GM23338 (cell line): ENCODE data around the gene UNC79. TPM values are rescaled to one million over a fixed set of nuclear protein-coding genes. Genes with fewer than 3 reads are reported as not detected.

Experiments
- ATAC-seq: fragments of 200-7000 bp; cut with Tn5 transposase; 3 replicates; pipeline ENCODE4 v1.9.1; 2020
- DNase-seq: peaks from one replicate; pipeline ENCODE4 v3.0.0-alpha.2; 2015; ENCODE audit warnings: low spot score
- H2AFZ ChIP-seq: fragments of 200-600 bp; sonication (generic); 2 replicates; pipeline ENCODE4 v1.8.0; 2016; ENCODE audit warnings: antibody characterized with exemption, mild to moderate bottlenecking, moderate library complexity
- H3F3A ChIP-seq: fragments of 200-600 bp; sonication (generic); replicated peaks from 2 replicates; pipeline ENCODE4 v1.8.0; 2017; ENCODE audit warnings: antibody characterized with exemption, mixed run types, low read depth
- H3K27ac ChIP-seq: fragments of 200-600 bp; sonication (generic); 2 replicates; pipeline ENCODE4 v1.6.1; 2016; ENCODE audit warnings: low read depth
- H3K27me3 ChIP-seq: fragments of 200-600 bp; sonication (generic); 2 replicates; pipeline ENCODE4 v1.8.0; 2016; ENCODE audit warnings: mild to moderate bottlenecking, mixed run types, moderate library complexity; ENCODE audit not compliant: insufficient read depth
- H3K36me3 ChIP-seq: fragments of 200-600 bp; sonication (generic); 2 replicates; pipeline ENCODE4 v1.8.0; 2016; ENCODE audit warnings: mild to moderate bottlenecking; ENCODE audit not compliant: insufficient read depth
- H3K4me1 ChIP-seq: fragments of 200-600 bp; sonication (generic); 2 replicates; pipeline ENCODE4 v1.8.0; 2016; ENCODE audit warnings: mild to moderate bottlenecking, moderate library complexity; ENCODE audit not compliant: insufficient read depth
- H3K4me2 ChIP-seq: fragments of 200-600 bp; sonication (generic); 2 replicates; pipeline ENCODE4 v1.7.1; 2017; ENCODE audit warnings: mixed run types
- H3K4me3 ChIP-seq: fragments of 200-600 bp; sonication (generic); 2 replicates; pipeline ENCODE4 v1.6.1; 2016; ENCODE audit warnings: mixed run types
- H3K79me2 ChIP-seq: fragments of 200-600 bp; sonication (generic); replicated peaks from 2 replicates; pipeline ENCODE4 v1.8.0; 2017; ENCODE audit warnings: mild to moderate bottlenecking; ENCODE audit not compliant: insufficient read depth
- H3K9me2 ChIP-seq: fragments of 200-600 bp; sonication (generic); 2 replicates; pipeline ENCODE4 v1.8.0; 2017; ENCODE audit not compliant: insufficient read depth
- H4K20me1 ChIP-seq: fragments of 200-600 bp; sonication (generic); replicated peaks from 2 replicates; pipeline ENCODE4 v1.8.0; 2017; ENCODE audit warnings: mild to moderate bottlenecking; ENCODE audit not compliant: insufficient read depth
- H3K27ac Mint-ChIP-seq: 2 replicates; pipeline ENCODE4 v1.8.0; 2020; ENCODE audit warnings: inconsistent platforms, mild to moderate bottlenecking, moderate library complexity, mixed read lengths
- H3K27me3 Mint-ChIP-seq: 3 replicates; pipeline ENCODE4 v1.8.0; 2022; ENCODE audit warnings: low read depth, mild to moderate bottlenecking, moderate library complexity, mixed read lengths, inconsistent platforms; ENCODE audit not compliant: insufficient read depth, poor library complexity
- H3K36me3 Mint-ChIP-seq: 3 replicates; pipeline ENCODE4 v1.8.0; 2021; ENCODE audit warnings: low read depth, mild to moderate bottlenecking, inconsistent platforms, moderate library complexity, mixed read lengths
- H3K4me1 Mint-ChIP-seq: 3 replicates; pipeline ENCODE4 v1.8.0; 2020; ENCODE audit warnings: mild to moderate bottlenecking, inconsistent platforms, mixed read lengths
- H3K4me3 Mint-ChIP-seq: 3 replicates; pipeline ENCODE4 v1.8.0; 2021; ENCODE audit warnings: moderate library complexity, mild to moderate bottlenecking, inconsistent platforms, mixed read lengths
- H3K9me3 Mint-ChIP-seq: 3 replicates; pipeline ENCODE4 v1.8.0; 2020; ENCODE audit warnings: moderate library complexity, mild to moderate bottlenecking, inconsistent platforms, mixed read lengths
- CREB1 ChIP-seq: fragments of 250-450 bp; sonication (Bioruptor Pico); IDR thresholded peaks from 2 replicates; pipeline ENCODE4 v1.5.0; 2020; ENCODE audit warnings: low read depth, mild to moderate bottlenecking, moderate library complexity
- ETS1 ChIP-seq: IDR thresholded peaks from 2 replicates; pipeline ENCODE4 v1.6.1; 2016; ENCODE audit warnings: antibody characterized with exemption
- EZH2 ChIP-seq: fragments of 200-600 bp; sonication (generic); IDR thresholded peaks from one replicate; pipeline ENCODE4 v1.8.0; 2017; ENCODE audit warnings: antibody characterized with exemption, mild to moderate bottlenecking, low read depth; ENCODE audit not compliant: unreplicated experiment
- EZH2phosphoT487 ChIP-seq: fragments of 200-600 bp; sonication (generic); IDR thresholded peaks from one replicate; pipeline ENCODE4 v1.8.1; 2018; ENCODE audit warnings: antibody characterized with exemption; ENCODE audit not compliant: unreplicated experiment
- JUNB ChIP-seq: IDR thresholded peaks from one replicate; pipeline ENCODE4 v1.6.1; 2016; ENCODE audit warnings: antibody characterized with exemption; ENCODE audit not compliant: unreplicated experiment
- NANOG ChIP-seq: IDR thresholded peaks from 2 replicates; pipeline ENCODE4 v1.6.1; 2016; ENCODE audit warnings: antibody characterized with exemption, borderline replicate concordance
- POLR2AphosphoS5 ChIP-seq: IDR thresholded peaks from 2 replicates; pipeline ENCODE4 v1.6.1; 2016; ENCODE audit warnings: antibody characterized with exemption, low read depth
- STAT1 ChIP-seq: IDR thresholded peaks from one replicate; pipeline ENCODE4 v1.6.1; 2016; ENCODE audit warnings: antibody characterized with exemption; ENCODE audit not compliant: unreplicated experiment
- ZNF114 ChIP-seq: fragments of 250-450 bp; sonication (Bioruptor Pico); IDR thresholded peaks from 2 replicates; pipeline ENCODE4 v1.5.0; 2020; ENCODE audit warnings: mild to moderate bottlenecking, moderate library complexity
- ZNF331 ChIP-seq: fragments of 250-450 bp; sonication (Bioruptor Pico); IDR thresholded peaks from 2 replicates; pipeline ENCODE4 v1.5.0; 2020; ENCODE audit warnings: low read depth, mild to moderate bottlenecking, moderate library complexity
- polyA plus RNA-seq: library from polyadenylated mRNA; unstranded; fragments of >200 nt; fragmentation: Nextera tagmentation; extraction: Ambion mirVana; gene quantifications from 2 replicates; pipeline ENCODE4 v1.2.1, GENCODE V29; 2016
- total RNA-seq: library from RNA; depleted of rRNA; stranded (reverse); fragments of >200 nt; shearing (Covaris generic); gene quantifications from 2 replicates; pipeline ENCODE4 v1.2.3, GENCODE V29; 2014
- TF ChIP-seq, protein P1 (sequence below): IDR thresholded peaks from one replicate; pipeline ENCODE4 v1.6.1; 2018; ENCODE audit warnings: antibody characterized with exemption; ENCODE audit not compliant: unreplicated experiment
- TF ChIP-seq, protein P2 (sequence below), 2 experiments: fragments of 200-600 bp in 1 of 2; sonication (generic) in 1 of 2; conservative IDR thresholded peaks; 2 replicates each; pipeline versions ENCODE4 v1.5.1 to v1.6.1; 2016 to 2017; ENCODE audit warnings: antibody characterized with exemption in 2 of 2, low read depth in 2 of 2, mild to moderate bottlenecking in 2 of 2, moderate library complexity in 1 of 2
- TF ChIP-seq, protein P3 (sequence below): fragments of 250-450 bp; sonication (Bioruptor Pico); IDR thresholded peaks from 2 replicates; pipeline ENCODE4 v1.5.0; 2020; ENCODE audit warnings: mild to moderate bottlenecking, moderate library complexity

The UNC79 gene
- total and polyA plus RNA-seq, 2 experiments from 2014 or later = 1.8 to 3.6 TPM

- no peaks in the 10 kb centered on the region for H3K36me3 Mint-ChIP-seq
- no peaks in the 10 kb centered on the region for H3K36me3 ChIP-seq
- no peaks in the 10 kb centered on the region for H3F3A ChIP-seq
- no peak overlapping the region for H3K4me2 ChIP-seq
- H3K9me2 ChIP-seq = no peaks in the 10 kb centered on the region
- no peaks in the 10 kb centered on the region for H3K9me3 Mint-ChIP-seq
- no peak for TF ChIP-seq STAT1
- TF ChIP-seq ZNF331 = no peak
- TF ChIP-seq, protein P1, sequence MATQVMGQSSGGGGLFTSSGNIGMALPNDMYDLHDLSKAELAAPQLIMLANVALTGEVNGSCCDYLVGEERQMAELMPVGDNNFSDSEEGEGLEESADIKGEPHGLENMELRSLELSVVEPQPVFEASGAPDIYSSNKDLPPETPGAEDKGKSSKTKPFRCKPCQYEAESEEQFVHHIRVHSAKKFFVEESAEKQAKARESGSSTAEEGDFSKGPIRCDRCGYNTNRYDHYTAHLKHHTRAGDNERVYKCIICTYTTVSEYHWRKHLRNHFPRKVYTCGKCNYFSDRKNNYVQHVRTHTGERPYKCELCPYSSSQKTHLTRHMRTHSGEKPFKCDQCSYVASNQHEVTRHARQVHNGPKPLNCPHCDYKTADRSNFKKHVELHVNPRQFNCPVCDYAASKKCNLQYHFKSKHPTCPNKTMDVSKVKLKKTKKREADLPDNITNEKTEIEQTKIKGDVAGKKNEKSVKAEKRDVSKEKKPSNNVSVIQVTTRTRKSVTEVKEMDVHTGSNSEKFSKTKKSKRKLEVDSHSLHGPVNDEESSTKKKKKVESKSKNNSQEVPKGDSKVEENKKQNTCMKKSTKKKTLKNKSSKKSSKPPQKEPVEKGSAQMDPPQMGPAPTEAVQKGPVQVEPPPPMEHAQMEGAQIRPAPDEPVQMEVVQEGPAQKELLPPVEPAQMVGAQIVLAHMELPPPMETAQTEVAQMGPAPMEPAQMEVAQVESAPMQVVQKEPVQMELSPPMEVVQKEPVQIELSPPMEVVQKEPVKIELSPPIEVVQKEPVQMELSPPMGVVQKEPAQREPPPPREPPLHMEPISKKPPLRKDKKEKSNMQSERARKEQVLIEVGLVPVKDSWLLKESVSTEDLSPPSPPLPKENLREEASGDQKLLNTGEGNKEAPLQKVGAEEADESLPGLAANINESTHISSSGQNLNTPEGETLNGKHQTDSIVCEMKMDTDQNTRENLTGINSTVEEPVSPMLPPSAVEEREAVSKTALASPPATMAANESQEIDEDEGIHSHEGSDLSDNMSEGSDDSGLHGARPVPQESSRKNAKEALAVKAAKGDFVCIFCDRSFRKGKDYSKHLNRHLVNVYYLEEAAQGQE = no peak
- TF ChIP-seq, protein P2, sequence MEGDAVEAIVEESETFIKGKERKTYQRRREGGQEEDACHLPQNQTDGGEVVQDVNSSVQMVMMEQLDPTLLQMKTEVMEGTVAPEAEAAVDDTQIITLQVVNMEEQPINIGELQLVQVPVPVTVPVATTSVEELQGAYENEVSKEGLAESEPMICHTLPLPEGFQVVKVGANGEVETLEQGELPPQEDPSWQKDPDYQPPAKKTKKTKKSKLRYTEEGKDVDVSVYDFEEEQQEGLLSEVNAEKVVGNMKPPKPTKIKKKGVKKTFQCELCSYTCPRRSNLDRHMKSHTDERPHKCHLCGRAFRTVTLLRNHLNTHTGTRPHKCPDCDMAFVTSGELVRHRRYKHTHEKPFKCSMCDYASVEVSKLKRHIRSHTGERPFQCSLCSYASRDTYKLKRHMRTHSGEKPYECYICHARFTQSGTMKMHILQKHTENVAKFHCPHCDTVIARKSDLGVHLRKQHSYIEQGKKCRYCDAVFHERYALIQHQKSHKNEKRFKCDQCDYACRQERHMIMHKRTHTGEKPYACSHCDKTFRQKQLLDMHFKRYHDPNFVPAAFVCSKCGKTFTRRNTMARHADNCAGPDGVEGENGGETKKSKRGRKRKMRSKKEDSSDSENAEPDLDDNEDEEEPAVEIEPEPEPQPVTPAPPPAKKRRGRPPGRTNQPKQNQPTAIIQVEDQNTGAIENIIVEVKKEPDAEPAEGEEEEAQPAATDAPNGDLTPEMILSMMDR (conservative IDR thresholded peaks at IDR 0.05; ENCODE audit: low read depth in 2 of 2) = no peak
- no peak for TF ChIP-seq CREB1 (CRISPR knock-in tag)
- TF ChIP-seq ZNF114 (CRISPR knock-in tag) = no peak
- TF ChIP-seq JUNB = no peak
- TF ChIP-seq NANOG = no peak
- TF ChIP-seq EZH2 = no peak
- TF ChIP-seq ETS1 = no peak
- no peak for TF ChIP-seq EZH2phosphoT487
- TF ChIP-seq, protein P3, sequence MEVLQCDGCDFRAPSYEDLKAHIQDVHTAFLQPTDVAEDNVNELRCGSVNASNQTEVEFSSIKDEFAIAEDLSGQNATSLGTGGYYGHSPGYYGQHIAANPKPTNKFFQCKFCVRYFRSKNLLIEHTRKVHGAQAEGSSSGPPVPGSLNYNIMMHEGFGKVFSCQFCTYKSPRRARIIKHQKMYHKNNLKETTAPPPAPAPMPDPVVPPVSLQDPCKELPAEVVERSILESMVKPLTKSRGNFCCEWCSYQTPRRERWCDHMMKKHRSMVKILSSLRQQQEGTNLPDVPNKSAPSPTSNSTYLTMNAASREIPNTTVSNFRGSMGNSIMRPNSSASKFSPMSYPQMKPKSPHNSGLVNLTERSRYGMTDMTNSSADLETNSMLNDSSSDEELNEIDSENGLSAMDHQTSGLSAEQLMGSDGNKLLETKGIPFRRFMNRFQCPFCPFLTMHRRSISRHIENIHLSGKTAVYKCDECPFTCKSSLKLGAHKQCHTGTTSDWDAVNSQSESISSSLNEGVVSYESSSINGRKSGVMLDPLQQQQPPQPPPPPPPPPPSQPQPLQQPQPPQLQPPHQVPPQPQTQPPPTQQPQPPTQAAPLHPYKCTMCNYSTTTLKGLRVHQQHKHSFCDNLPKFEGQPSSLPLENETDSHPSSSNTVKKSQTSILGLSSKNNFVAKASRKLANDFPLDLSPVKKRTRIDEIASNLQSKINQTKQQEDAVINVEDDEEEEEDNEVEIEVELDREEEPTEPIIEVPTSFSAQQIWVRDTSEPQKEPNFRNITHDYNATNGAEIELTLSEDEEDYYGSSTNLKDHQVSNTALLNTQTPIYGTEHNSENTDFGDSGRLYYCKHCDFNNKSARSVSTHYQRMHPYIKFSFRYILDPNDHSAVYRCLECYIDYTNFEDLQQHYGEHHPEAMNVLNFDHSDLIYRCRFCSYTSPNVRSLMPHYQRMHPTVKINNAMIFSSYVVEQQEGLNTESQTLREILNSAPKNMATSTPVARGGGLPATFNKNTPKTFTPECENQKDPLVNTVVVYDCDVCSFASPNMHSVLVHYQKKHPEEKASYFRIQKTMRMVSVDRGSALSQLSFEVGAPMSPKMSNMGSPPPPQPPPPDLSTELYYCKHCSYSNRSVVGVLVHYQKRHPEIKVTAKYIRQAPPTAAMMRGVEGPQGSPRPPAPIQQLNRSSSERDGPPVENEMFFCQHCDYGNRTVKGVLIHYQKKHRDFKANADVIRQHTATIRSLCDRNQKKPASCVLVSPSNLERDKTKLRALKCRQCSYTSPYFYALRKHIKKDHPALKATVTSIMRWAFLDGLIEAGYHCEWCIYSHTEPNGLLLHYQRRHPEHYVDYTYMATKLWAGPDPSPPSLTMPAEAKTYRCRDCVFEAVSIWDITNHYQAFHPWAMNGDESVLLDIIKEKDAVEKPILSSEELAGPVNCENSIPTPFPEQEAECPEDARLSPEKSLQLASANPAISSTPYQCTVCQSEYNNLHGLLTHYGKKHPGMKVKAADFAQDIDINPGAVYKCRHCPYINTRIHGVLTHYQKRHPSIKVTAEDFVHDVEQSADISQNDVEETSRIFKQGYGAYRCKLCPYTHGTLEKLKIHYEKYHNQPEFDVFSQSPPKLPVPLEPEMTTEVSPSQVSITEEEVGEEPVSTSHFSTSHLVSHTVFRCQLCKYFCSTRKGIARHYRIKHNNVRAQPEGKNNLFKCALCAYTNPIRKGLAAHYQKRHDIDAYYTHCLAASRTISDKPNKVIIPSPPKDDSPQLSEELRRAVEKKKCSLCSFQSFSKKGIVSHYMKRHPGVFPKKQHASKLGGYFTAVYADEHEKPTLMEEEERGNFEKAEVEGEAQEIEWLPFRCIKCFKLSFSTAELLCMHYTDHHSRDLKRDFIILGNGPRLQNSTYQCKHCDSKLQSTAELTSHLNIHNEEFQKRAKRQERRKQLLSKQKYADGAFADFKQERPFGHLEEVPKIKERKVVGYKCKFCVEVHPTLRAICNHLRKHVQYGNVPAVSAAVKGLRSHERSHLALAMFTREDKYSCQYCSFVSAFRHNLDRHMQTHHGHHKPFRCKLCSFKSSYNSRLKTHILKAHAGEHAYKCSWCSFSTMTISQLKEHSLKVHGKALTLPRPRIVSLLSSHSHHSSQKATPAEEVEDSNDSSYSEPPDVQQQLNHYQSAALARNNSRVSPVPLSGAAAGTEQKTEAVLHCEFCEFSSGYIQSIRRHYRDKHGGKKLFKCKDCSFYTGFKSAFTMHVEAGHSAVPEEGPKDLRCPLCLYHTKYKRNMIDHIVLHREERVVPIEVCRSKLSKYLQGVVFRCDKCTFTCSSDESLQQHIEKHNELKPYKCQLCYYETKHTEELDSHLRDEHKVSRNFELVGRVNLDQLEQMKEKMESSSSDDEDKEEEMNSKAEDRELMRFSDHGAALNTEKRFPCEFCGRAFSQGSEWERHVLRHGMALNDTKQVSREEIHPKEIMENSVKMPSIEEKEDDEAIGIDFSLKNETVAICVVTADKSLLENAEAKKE (CRISPR knock-in tag) = no peak
- no peak for TF ChIP-seq POLR2AphosphoS5
- H3K4me1 Mint-ChIP-seq = peaks cover 25% of the 10 kb centered on the region
- no peaks in the 10 kb centered on the region for H4K20me1 ChIP-seq
- no peaks in the 10 kb centered on the region for H3K27me3 ChIP-seq
- H3K27me3 Mint-ChIP-seq = peaks cover 6% of the 10 kb centered on the region
- no peak; the same call in 2 of the 3 replicates for ATAC-seq
- peaks cover 3% of the 10 kb centered on the region for H3K4me1 ChIP-seq
- no peak overlapping the region for H3K4me3 ChIP-seq
- H3K27ac ChIP-seq = no peak overlapping the region
- no peak for DNase-seq
- H2AFZ ChIP-seq = no peak overlapping the region
- no peak overlapping the region for H3K4me3 Mint-ChIP-seq
- no peak overlapping the region for H3K27ac Mint-ChIP-seq
- H3K79me2 ChIP-seq = no peaks in the 10 kb centered on the region
Observed at GRCh38 chr14:93743270-93744060, 312.7 kb downstream of the UNC79 start.
